Measurements from ENCODE around the gene APOLD1.
A peak's percentile ranks its signal among the peaks of the same experiment; 100 is the strongest.
"Not testable (repeated sequence)": the region's sequence is repeated elsewhere in the genome, so short reads cannot be mapped to it uniquely, and the experiment has no call there.

Gene APOLD1

GRCh38 chr12:12784911-12785814, at the start of gene APOLD1:
APOLD1 (plus strand) TSS chr12:12785659; CDS start chr12:12785692, 33 bp downstream.
- DNase-seq: no peak

- DNase-seq: peak; percentile 65
Measured at GRCh38 chr12:12736759-12737676, 48.4 kb upstream of the APOLD1 start.

- DNase-seq: not testable (repeated sequence)
Measured at GRCh38 chr12:12738152-12738551, 47.3 kb upstream of the APOLD1 start.

GRCh38 chr12:12741660-12742059, 43.8 kb upstream of the APOLD1 start:
- no peak for DNase-seq

GRCh38 chr12:12744546-12745305, 40.7 kb upstream of the APOLD1 start:
- DNase-seq: no peak

GRCh38 chr12:12745576-12746211, 39.8 kb upstream of the APOLD1 start:
- no peak for DNase-seq

- no peak for DNase-seq
Measured at GRCh38 chr12:12747278-12747677, 38.2 kb upstream of the APOLD1 start.

GRCh38 chr12:12748044-12748443, 37.4 kb upstream of the APOLD1 start:
- DNase-seq: no peak

- no peak for DNase-seq
Measured at GRCh38 chr12:12749433-12749832, 36.0 kb upstream of the APOLD1 start.

GRCh38 chr12:12755923-12756322, 29.5 kb upstream of the APOLD1 start:
- DNase-seq: no peak

GRCh38 chr12:12757121-12757520, 28.3 kb upstream of the APOLD1 start:
- no peak for DNase-seq

GRCh38 chr12:12759234-12759915, 26.1 kb upstream of the APOLD1 start:
- no peak for DNase-seq

GRCh38 chr12:12764824-12765223, 20.6 kb upstream of the APOLD1 start:
- no peak for DNase-seq

- no peak for DNase-seq
Measured at GRCh38 chr12:12770262-12770661, 15.2 kb upstream of the APOLD1 start.

- DNase-seq: no peak
Measured at GRCh38 chr12:12774791-12775190, 10.7 kb upstream of the APOLD1 start.

GRCh38 chr12:12776261-12776660, 9.2 kb upstream of the APOLD1 start:
- DNase-seq: no peak

GRCh38 chr12:12777092-12777491, 8.4 kb upstream of the APOLD1 start:
- DNase-seq: no peak

- DNase-seq: no peak
Measured at GRCh38 chr12:12779007-12779406, 6.5 kb upstream of the APOLD1 start.

GRCh38 chr12:12779529-12779928, 5.9 kb upstream of the APOLD1 start:
- no peak for DNase-seq

GRCh38 chr12:12784116-12784515, 1.3 kb upstream of the APOLD1 start:
- no peak for DNase-seq

GRCh38 chr12:12786351-12786705, 869 bp downstream of the APOLD1 start:
- no peak for DNase-seq

Data from CD4-positive, alpha-beta T cell treated with Interleukin-6 for 4 hours (primary cell).